Activated gamma-delta T cell (primary cell): ENCODE data around the gene SPSB4.
A peak's percentile ranks its signal among the peaks of the same experiment; 100 is the strongest.
"Not testable (repeated sequence)": the region's sequence is repeated elsewhere in the genome, so short reads cannot be mapped to it uniquely, and the experiment has no call there.

Experiments used
- DNase-seq: peaks from one replicate; lab custom pipeline; 2025; lab: John Stamatoyannopoulos, UW
- total RNA-seq, 2 donors: gene quantifications; one replicate each; lab custom pipeline; 2026; lab: John Stamatoyannopoulos, UW

SPSB4 gene
- total RNA-seq: 0 reads per million in 2 donors

DNA sequence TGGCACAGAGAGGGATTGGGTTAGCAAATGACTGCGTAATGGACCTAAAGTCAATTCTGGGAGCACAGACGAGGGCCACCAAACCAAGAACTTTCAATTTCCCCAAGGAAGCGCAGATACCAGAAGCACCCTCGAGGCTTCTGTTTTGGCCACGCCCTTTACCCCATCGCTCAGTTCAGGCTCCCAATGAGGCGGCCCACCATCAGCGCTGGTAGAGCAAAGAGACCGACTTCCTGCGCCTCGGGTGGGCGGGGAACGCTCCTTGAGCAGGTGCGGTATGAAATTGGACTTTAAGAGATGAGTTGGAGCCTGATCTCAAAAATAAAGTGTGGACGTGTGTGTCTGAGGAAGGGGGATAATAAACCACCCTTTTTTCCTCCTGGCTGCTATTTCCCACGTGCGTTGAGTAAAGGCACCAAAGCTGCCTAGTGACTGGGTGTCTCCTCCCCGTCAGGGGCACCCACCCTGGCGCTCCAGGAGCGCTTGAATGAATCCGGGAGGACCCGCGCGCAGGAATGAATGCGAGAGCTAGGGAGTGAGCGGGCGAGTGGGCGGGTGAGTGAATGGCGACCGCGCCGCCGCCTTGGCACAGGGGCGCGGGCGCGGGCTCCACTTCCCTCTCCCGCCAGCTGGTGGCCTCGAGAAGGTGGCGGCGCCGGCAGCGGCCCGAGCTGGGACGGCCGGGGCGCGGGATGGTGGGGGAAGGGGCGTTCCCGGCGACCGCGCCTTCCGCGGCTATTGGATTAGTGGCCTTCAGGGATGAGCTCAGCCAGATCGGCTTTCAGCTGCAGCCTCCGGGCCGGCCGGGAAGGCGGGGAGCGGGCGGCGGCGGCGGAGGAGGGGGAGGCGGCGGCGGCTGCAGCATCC lies at the start of gene SPSB4:
Gene SPSB4, plus strand, starts transcription at position 772 of the 867 bp plus-strand sequence. CDS start 14,758 bp downstream, outside the sequence.
- DNase-seq: no peak

DNA sequence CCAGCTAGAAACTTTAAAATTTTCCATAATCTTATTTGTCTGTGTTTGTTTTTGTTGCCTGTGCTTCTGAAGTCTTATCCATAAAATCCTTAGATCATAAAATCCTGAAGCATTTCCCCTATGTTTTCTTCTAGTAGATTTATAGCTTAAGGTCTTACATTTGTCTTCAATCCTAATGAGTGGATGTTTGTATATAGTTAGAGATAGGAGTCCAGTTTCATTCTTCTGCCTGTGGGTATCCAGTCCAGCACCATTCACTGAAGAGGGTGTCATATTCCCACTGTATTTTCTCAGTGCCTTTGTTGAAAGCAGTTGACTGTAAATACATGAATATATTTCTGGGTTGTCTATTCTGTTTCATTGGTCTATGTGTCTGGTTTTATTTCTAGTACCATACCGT lies 44.8 kb upstream of the SPSB4 start:
- DNase-seq: no peak

GRCh38 chr3:141009496-141009895 lies 41.7 kb upstream of the SPSB4 start:
- no peak for DNase-seq

DNA sequence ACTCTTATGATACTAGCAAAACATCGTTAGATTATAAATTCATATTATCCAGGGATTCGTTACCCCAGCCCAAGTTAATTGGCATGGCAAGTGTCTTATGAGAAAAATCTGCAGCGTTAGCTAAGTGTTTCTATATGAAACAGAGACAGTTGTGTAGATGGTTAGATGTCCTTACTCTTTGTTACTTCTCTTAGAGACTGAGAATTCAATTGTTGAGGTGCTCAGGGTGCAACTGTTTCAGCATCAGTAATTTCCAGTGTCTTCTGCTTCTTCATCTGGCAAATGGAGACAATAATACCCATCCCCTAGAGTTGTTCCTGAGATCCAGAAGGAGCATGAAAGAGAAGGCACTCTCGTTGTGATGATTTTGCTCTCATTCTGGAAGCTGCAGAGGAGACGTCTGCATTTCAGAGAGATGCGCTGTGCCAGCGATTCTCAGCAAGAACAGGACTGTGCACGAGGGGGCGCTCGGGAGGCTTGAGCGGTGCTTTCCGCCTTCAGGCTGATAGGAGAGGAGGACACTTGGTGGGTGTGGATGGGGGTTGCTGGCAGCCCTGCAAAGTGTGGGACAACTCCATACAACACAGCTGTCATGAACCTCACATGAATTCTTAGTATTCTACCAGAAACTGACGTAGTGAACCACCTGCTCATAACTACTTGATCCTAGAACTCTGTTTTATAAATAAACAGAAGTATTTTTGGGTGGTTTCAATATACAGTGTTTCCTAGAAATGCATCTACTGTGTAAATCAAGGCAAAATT lies 39.7 kb upstream of the SPSB4 start:
- DNase-seq: peak; percentile 25

- DNase-seq: no peak
Measured at GRCh38 chr3:141011997-141012262, 39.2 kb upstream of the SPSB4 start.

DNA sequence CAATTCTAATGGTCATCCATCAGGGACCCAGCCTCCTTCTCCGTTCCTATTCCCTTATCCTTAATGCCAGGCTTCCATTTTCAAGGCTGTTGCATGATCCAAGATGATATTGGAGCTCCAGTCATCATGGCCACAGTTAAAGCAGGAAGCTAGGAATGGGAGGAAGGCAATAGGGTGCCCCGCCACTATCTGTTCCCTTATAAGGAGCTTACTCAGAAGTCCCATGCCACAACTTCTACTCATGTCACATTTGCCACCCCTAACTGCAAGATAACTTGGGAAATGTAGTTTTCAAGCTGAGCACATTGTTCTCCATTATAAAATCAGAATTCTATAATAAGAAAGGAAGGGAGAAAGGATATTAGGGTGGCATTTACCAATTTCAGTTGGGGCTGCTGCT lies 38.6 kb upstream of the SPSB4 start:
- no peak for DNase-seq

GRCh38 chr3:141015481-141015880 lies 35.7 kb upstream of the SPSB4 start:
- no peak for DNase-seq

GRCh38 chr3:141017366-141018322 lies 33.5 kb upstream of the SPSB4 start:
- not testable (repeated sequence) for DNase-seq

DNA sequence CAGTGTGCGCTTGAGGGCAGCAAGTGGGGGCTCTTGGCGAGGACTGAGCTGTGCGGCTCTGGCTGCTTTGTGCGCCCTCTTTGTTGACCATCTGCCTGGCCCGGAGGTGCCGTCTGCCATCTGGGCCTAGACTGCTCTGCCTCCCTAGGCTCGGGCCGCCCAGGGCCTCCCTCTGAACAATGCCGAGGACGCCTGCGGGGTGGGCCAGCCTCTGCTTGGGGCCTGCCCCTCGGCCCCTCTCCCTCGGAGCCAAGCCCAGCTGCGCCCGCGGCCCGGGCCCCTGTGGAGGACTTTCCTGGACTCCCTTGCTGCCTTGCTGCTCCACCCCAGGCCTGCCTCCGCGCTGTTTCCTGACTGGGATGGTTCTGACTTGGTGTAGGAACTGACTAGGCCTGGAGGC lies 31.9 kb upstream of the SPSB4 start:
- DNase-seq: peak; percentile 3

- no peak for DNase-seq
Measured at GRCh38 chr3:141020143-141020830, 30.9 kb upstream of the SPSB4 start.

GRCh38 chr3:141021261-141021660 lies 29.9 kb upstream of the SPSB4 start:
- no peak for DNase-seq

GRCh38 chr3:141030296-141030695 lies 20.9 kb upstream of the SPSB4 start:
- no peak for DNase-seq

DNA sequence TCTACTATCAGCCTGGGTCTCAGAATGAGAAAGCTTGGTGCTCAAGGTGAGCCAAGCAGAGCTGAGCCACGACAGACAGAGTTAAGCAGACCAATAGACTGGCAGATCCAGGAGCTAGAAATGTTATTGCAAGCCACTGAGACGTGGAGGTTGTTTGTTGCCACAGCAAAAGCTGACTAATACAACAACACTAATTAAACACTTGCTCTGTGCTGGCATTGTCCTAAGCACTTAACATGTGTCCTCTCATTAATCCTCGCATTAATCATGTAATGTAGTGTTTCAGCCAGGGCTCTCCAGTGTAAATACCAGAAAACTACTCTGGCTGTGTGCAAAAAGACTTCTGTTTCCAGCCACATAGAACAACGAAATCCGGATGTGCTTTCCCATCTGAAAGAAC lies 11.6 kb upstream of the SPSB4 start:
- DNase-seq: no peak

- no peak for DNase-seq
Measured at GRCh38 chr3:141044695-141045641, 6.2 kb upstream of the SPSB4 start.

GRCh38 chr3:141045849-141046248 lies 5.3 kb upstream of the SPSB4 start:
- no peak for DNase-seq

- no peak for DNase-seq
Measured at GRCh38 chr3:141047168-141047567, 4.0 kb upstream of the SPSB4 start.

DNA sequence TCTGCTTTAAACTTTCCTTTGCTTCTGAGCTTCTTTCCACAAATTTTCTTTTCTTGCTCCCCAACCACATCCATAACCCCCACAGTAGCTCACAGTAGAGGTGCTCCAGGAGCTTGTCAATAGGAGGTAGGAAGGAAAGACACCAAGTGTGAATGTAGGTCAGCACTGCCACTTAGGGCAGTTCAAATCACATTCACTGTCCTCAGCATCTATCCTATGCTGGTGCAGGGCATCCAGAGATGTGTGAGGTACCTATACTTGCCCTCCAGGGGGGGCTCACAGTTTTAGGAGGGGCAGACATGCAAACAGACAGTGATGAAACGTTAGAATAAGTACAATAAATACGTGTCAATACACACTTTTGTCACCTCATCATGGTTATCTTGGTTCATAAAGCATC lies 1.5 kb upstream of the SPSB4 start:
- no peak for DNase-seq

DNA sequence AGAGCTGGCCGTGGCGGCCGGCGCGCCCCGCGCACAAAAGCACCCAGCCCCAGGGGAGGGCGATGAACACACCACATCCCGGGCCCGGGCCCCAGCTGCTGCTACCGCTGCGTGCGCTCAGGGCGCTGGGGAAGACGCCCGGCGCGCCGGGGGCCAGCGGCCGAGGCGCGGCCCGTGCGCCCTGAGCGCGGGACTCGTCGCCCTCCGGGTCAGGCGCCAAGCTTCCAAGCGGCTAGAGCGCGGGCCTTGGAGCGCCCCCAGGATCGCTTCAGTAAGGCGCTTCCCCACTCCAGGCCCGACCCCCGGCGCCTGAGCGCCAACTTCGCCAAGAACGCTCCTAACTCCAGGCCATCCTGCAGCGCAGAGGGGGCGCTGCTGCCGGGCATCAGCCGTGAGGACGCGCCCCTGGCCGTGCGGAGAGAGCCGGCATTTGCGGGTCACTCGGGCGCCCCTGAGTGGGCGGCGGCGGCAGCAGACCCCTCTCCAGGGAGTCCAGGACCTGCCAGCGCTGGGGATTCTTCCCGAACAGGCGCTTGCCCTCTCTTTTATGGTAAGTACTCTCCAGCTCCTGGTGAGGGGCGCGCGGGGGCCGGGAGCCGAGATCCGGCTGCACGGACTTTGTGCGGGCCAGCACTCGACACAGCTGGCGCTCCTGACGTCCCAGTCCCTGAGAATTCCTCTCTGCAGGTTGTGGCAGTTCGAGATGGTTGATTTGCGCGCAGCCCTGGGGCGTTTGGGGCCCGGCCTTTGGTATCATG lies 475 bp downstream of the SPSB4 start:
- no peak for DNase-seq

DNA sequence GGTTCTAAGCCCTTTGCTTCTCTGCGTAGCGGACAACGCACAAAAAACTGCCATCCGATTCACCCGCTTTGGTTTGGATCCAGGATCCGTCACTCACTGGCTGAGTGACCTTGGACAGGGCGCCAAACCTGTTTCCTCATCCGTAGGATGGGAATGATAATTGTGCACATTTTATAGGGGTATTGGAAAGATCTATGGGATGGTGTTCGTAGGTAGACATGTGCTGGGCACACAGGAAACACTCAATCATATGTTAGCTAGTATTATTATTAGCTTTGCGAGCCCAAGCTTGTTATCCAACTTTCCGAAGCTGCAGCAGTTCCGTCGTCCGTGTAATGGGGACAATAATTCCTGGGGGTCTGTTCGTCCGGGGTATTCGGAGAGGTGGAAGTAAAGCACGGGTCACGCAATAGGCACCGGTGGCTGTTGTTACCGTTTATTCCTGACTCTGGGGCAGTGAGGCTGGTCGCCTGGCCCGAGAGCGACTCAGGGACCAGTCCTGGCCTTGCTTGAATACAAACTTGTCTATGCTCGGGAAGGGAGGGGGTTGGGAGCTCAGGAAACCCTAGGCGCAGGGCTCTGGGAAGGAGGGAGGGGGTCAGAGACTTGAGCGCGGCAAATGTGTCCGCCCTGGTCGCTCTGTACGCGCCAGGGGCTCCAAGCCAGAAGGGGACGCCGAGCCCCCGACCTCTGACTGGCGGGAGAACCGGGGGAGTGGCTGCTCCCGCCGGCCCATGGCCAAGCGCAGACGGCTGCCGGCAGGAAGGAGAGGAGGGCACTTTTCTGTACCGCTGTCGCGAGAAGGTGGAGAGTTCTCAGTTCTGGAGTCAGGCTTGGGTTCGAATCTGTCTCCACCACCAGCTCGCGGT lies 1.3 kb downstream of the SPSB4 start:
- DNase-seq: no peak
